Stimulated activated CD4-positive, alpha-beta T cell treated with anti-CD3 and anti-CD28 coated beads, Interleukin-2, amount 100 ng/mL, for 24 hours (primary cell): ENCODE data around the gene TSFM.
"Not testable (repeated sequence)": the region's sequence is repeated elsewhere in the genome, so short reads cannot be mapped to it uniquely, and the experiment has no call there.

Experiments used
- DNase-seq, 2 donors: peaks; one replicate each; pipeline ENCODE4 v3.0.0-alpha.2; 2020

The TSFM gene

GRCh38 chr12:57816001-57816854 lies 33.6 kb downstream of the TSFM start:
- no peak for DNase-seq

GRCh38 chr12:57816855-57817151 lies 34.2 kb downstream of the TSFM start:
- DNase-seq: no peak

- DNase-seq: no peak
These were observed 34.8 kb downstream of the TSFM start for GRCh38 chr12:57817261-57817989.

- not testable (repeated sequence) for DNase-seq
These were observed 35.4 kb downstream of the TSFM start for GRCh38 chr12:57817990-57818331.

GRCh38 chr12:57820119-57820518 lies 37.5 kb downstream of the TSFM start:
- not testable (repeated sequence) for DNase-seq

GRCh38 chr12:57821015-57821414 lies 38.4 kb downstream of the TSFM start:
- DNase-seq: not testable (repeated sequence)

GRCh38 chr12:57821474-57822214 lies 39.1 kb downstream of the TSFM start:
- DNase-seq: no peak

GRCh38 chr12:57822392-57823130 lies 40.0 kb downstream of the TSFM start:
- DNase-seq: no peak

GRCh38 chr12:57823131-57823907 lies 40.7 kb downstream of the TSFM start:
- no peak for DNase-seq

GRCh38 chr12:57823908-57824640 lies 41.5 kb downstream of the TSFM start:
- DNase-seq: no peak

- DNase-seq: no peak
These were observed 42.9 kb downstream of the TSFM start for GRCh38 chr12:57825451-57825850.

- DNase-seq: no peak
These were observed 43.8 kb downstream of the TSFM start for GRCh38 chr12:57826400-57826799.

GRCh38 chr12:57826966-57827365 lies 44.4 kb downstream of the TSFM start:
- DNase-seq: no peak

- DNase-seq: no peak
These were observed 46.6 kb downstream of the TSFM start for GRCh38 chr12:57829025-57829777.

GRCh38 chr12:57830393-57830792 lies 47.8 kb downstream of the TSFM start:
- no peak for DNase-seq

GRCh38 chr12:57832966-57833365 lies 50.4 kb downstream of the TSFM start:
- DNase-seq: no peak

GRCh38 chr12:57833672-57834071 lies 51.1 kb downstream of the TSFM start:
- no peak for DNase-seq

- no peak for DNase-seq
These were observed 51.7 kb downstream of the TSFM start for GRCh38 chr12:57834086-57834876.

GRCh38 chr12:57835366-57836288 lies 53.0 kb downstream of the TSFM start:
- DNase-seq: no peak
